Skeletal muscle tissue (tissue), 4 donors: ENCODE data around the gene KRTDAP. TPM values are rescaled to one million over a fixed set of nuclear protein-coding genes. Genes with fewer than 3 reads are reported as not detected.

ENCODE experiments used
- H3K27ac ChIP-seq: one replicate; pipeline ENCODE4 v1.7.0; 2013; ENCODE audit warnings: mild to moderate bottlenecking, low read depth, low read length, inconsistent platforms
- H3K27me3 ChIP-seq, 3 donors: one replicate each; pipeline ENCODE4 v1.7.0; 2013; ENCODE audit warnings: low read length in 3 of 3; ENCODE audit not compliant: control insufficient read depth in 3 of 3, insufficient read depth in 3 of 3
- H3K36me3 ChIP-seq, 3 donors: one replicate each; pipeline ENCODE4 v1.7.0; 2013; ENCODE audit warnings: low read length in 3 of 3; ENCODE audit not compliant: control insufficient read depth in 3 of 3, insufficient read depth in 3 of 3
- H3K4me1 ChIP-seq, 3 donors: one replicate each; pipeline ENCODE4 v1.7.0; 2013; ENCODE audit warnings: low read length in 3 of 3, mild to moderate bottlenecking in 3 of 3; ENCODE audit not compliant: control insufficient read depth in 3 of 3, insufficient read depth in 3 of 3
- H3K4me3 ChIP-seq, 3 donors: one replicate each; pipeline ENCODE4 v1.7.0; 2013; ENCODE audit warnings: low read length in 3 of 3
- H3K9ac ChIP-seq, 3 donors: one replicate each; pipeline ENCODE4 v1.7.0; 2013; ENCODE audit warnings: low read length in 3 of 3, mild to moderate bottlenecking in 3 of 3, moderate library complexity in 2 of 3, low read depth in 1 of 3
- H3K9me3 ChIP-seq, 3 donors: one replicate each; pipeline ENCODE4 v1.7.0; 2013; ENCODE audit warnings: low read length in 3 of 3; ENCODE audit not compliant: control insufficient read depth in 3 of 3
- total RNA-seq: library from RNA; depleted of rRNA; stranded (reverse); fragments of >200 nt; gene quantifications from one replicate; pipeline ENCODE4 v1.2.3, GENCODE V29; 2014
- donor health status: Osteomylitis.

KRTDAP gene, protein sequence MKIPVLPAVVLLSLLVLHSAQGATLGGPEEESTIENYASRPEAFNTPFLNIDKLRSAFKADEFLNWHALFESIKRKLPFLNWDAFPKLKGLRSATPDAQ
- total RNA-seq: not detected

DNA sequence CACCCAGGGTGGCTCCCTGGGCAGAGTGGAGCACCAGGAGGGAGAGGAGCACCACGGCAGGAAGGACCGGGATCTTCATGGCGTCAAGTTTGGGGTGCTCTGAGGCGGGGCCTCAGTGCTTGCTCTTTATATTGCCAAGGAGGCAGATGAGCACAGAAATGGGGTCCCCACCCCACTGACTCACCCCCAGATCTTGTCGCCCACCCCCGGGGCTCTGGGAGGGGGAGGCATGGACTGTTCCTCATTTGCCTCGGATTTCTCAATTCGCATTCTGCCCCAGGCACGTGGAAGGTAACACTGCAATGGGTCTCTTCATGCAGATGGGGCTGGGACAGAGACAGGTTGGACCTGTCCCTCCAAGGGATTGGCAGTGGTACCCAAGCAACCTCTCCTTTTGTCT, at the start of gene KRTDAP:
TSS of gene KRTDAP (minus strand) at position 101 of the 400 bp plus-strand sequence. CDS start at position 79, 22 bp downstream.
- Histone ChIP-seq H3K27ac (no peak within 1 kb of the TSS), H3K27me3 (peaks cover 21 to 54% (median 46%) of the 10 kb centered on the region in 3 donors), H3K4me3 (no peak within 1 kb of the TSS), H3K4me1 (peaks cover 2 to 4% (median 3%) of the 10 kb centered on the region in 3 donors), H3K36me3 (no peaks in the 10 kb centered on the region), H3K9me3 (no peaks in the 10 kb centered on the region), H3K9ac (no peak within 1 kb of the TSS)

DNA sequence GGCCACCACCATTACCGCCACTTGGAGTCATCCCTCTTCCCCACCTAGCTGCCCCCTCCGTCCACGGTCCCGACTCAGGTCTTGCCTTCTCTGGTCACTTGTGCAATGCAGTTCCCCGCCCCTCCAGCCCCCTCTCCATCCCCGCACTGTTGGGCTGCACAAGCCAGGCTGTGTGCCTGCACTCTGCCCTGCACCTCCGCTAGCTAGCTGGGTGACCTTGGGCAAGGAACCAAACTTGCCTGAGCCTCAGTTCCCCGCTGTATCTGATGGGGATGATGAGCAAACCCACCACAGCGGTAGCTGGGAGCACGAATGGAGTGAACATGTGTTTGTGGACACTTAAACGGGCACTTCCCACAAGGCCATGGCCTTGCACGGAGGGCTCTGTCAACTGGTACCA, 49.6 kb upstream of the KRTDAP start:
- Histone ChIP-seq H3K4me1 (peaks cover 7 to 8% (median 8%) of the 10 kb centered on the region in 3 donors), H3K9me3 (no peaks in the 10 kb centered on the region)

DNA sequence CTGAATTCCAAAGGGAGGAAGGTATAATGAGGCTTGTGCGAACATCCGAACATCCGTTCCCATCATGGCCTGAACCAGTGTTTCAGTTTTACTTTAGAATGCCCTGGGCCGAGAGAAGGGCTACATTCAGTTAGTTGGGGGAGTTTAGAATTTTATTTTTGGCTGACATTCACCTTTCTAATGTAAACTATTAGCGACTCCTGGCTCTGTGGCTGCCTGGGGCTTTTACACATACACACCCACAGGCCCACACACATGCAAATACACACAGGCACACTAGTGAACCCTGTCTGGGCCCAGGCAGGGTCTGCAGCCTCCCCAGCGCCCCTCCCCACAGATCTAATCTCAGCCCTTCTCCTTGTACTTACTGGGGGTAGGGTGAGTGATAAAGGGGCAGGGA, 49.0 kb upstream of the KRTDAP start:
- Histone ChIP-seq H3K9ac (no peak overlapping the region), H3K27ac (no peak overlapping the region), H3K36me3 (peaks cover 0 to 4% (median 0%) of the 10 kb centered on the region in 3 donors), H3K9me3 (no peaks in the 10 kb centered on the region), H3K4me3 (no peak overlapping the region), H3K4me1 (peaks cover 2% of the 10 kb centered on the region in 3 donors), H3K27me3 (peaks cover 4 to 18% (median 13%) of the 10 kb centered on the region in 3 donors)

More for the DNA sequence above, 49.6 kb upstream of the KRTDAP start:
- peaks cover 4 to 13% (median 9%) of the 10 kb centered on the region in 3 donors for H3K27me3 ChIP-seq
- peaks cover 0 to 4% (median 0%) of the 10 kb centered on the region in 3 donors for H3K36me3 ChIP-seq
- no peak overlapping the region for H3K27ac ChIP-seq
- no peak overlapping the region for H3K4me3 ChIP-seq
- H3K9ac ChIP-seq: no peak overlapping the region

DNA sequence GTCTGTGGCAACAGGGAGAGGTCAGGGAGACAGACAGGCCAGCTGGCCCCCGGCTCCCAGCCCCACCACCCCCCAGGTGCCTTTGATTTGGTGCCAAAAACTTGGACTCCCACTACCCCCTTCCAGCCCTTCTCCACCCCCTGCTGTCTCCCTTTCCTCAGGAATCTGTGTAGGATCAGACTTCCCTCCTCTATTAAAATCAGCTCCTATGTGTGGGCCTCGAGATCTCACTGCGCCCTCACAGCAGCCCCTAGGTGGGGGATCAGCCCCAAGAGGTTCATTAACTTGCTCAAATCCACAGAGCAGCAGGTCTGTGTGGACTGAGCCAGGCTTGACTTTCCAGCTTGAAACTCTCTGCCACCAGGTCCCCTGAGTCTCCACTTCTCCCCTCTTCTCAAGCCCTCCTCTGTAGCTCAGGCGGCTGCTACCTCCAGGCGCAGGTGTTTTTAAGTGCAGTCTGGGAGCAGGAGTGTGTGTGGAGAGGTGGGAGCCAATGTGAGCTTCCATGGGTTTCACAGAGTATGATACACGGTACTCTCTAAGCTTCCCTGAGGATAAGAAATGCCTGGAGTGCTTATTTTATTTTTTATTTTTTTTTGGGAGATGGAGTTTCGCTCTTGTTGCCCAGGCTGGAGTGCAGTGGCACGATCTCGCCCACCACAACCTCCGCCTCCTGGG, 44.7 kb upstream of the KRTDAP start:
- Histone ChIP-seq H3K4me1 (peaks cover 0 to 5% (median 0%) of the 10 kb centered on the region in 3 donors), H3K36me3 (no peaks in the 10 kb centered on the region), H3K27me3 (peaks cover 23 to 52% (median 49%) of the 10 kb centered on the region in 3 donors), H3K9me3 (no peaks in the 10 kb centered on the region), H3K27ac (no peak overlapping the region), H3K4me3 (no peak overlapping the region), H3K9ac (no peak overlapping the region)

DNA sequence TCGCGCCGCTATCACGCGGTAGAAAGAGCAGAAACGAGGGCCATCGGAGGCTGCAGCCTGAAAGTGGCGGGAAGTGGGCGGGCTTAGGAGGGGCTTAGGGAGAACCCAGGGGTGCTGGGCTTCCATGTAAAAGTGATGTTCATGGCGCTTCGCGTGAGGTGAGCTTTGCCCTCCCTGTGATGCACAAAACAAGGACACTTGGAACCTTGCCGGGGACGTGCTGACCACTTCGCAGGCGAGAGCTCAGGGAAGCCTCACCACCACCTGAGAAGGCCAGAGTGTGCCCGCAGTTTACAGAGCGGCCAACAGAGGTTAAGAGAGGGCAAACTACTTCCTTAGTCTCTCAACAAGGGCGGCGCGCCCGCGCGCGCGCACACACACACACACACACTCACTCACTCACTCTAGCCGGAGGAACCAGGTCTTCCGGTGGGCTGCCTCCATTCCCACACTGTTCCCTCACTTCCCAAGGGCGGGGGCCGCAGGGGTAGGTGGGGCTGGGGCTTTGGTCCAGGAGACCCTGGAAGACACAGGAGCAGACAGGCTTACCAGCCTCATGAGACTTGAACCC, 43.6 kb upstream of the KRTDAP start:
- H3K4me1 ChIP-seq: peaks cover 0 to 5% (median 0%) of the 10 kb centered on the region in 3 donors
- no peaks in the 10 kb centered on the region for H3K36me3 ChIP-seq
- no peak overlapping the region for H3K9ac ChIP-seq
- no peak overlapping the region for H3K4me3 ChIP-seq
- H3K27me3 ChIP-seq: peaks cover 31 to 62% (median 58%) of the 10 kb centered on the region in 3 donors
- H3K9me3 ChIP-seq: no peaks in the 10 kb centered on the region
- H3K27ac ChIP-seq: no peak overlapping the region

DNA sequence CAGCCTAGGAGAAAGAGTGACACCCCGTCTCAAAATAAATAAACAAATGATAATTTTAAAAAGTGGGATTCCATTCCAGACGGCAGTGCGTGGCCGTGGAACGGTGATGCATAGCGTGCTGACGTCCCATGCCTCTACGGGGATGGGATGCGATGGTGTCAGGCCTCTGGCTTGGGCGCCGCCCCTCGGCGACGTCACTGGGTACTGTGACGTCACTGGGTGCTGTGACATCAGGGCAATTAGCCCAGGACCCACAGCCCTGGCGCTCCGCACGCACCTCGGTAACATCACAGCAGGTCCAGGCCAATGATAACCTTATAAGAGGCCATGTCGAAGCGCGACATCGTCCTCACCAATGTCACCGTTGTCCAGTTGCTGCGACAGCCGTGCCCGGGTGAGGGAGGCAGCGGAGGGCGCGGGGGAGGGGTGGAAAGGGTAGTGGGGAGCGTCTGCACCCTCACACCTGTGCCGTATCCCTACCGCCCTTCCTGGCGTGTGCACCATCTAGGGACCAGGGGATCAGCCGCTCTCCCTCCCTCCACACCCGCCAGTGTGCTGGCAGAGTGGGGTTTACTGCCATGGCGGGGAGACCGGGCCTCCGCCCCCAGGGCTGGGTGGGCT, 43.0 kb upstream of the KRTDAP start, which contains the start of gene GAPDHS:
TSS of gene GAPDHS (plus strand) at position 256 of the 621 bp plus-strand sequence. CDS start at position 328, 72 bp downstream.
- Histone ChIP-seq H3K9me3 (no peaks in the 10 kb centered on the region), H3K4me3 (no peak within 1 kb of the TSS), H3K27me3 (peaks cover 37 to 68% (median 63%) of the 10 kb centered on the region in 3 donors), H3K36me3 (no peaks in the 10 kb centered on the region), H3K4me1 (peaks cover 0 to 5% (median 0%) of the 10 kb centered on the region in 3 donors), H3K27ac (no peak within 1 kb of the TSS), H3K9ac (no peak within 1 kb of the TSS)

DNA sequence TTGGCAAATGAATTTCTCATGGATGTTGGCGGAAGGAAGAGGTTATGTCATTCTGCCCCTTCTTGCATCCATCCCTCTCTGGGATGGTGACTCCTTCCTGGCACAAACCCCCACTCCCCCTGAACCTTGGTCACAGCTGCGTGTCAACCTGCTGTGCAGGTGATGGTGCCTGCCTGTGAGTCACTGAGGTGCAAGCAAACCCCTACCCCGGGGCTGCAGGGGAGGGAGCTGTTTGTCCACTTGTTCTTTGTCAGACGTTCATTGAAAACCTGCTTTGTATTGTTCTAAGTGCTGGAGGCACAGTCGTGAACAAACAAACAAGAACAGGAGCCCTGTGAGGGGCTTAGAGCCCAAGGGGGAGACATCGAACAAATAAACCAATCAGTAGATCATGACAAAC, 41.0 kb upstream of the KRTDAP start:
- Histone ChIP-seq H3K4me3 (no peak overlapping the region), H3K36me3 (no peaks in the 10 kb centered on the region), H3K9ac (no peak overlapping the region), H3K27me3 (peaks cover 44 to 70% (median 66%) of the 10 kb centered on the region in 3 donors), H3K9me3 (no peaks in the 10 kb centered on the region), H3K4me1 (peaks cover 0 to 5% (median 0%) of the 10 kb centered on the region in 3 donors), H3K27ac (no peak overlapping the region)

DNA sequence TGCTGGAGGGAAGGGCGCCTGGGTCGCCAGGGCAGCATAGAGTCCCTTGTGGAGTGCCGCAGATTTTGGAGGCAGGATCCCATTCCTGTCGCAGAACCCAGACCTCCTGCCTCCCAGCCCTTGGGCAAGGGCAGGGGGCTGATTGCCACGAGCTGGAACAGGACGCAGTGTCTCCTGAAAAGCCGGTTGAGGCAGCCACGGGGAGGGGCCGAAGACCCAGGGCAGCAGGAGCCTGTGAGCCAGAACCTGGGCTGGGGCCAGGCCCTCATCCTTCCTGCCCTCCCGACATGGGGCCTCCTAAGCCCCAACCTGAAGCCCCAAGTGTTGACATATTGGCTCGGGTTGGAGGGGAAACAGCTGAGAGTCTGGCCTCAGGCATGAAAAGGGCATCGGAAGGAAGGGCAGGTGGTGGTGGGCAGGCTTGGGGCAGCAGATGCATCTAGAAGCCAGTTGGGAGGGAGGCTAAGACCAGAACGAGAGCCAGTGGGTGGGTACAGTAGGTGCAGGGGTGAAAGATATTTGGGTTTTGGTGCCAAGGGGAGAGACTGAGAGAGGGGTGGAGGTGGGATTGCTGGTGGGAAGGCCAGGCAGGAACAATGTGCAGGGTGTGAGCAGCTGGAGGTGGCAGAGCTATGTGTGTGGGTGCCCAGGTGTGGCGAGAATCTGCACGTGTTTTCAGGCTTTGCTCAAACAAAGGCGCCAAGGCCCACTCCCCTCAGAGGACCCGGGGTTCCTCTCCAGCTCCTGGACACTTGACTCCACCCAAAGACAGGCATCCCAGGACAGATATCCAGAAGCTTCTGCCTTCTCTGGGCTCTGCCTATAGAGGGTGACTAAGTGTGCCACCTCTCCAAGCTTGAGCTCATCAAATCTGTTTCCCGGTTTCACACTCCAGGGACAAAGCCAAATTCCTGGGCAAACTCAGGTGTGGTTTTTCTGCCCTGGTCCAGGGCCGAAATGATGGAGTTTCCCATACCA, 39.3 kb upstream of the KRTDAP start:
- H3K36me3 ChIP-seq: no peaks in the 10 kb centered on the region
- no peak overlapping the region for H3K4me3 ChIP-seq
- H3K27me3 ChIP-seq: peaks cover 44 to 72% (median 69%) of the 10 kb centered on the region in 3 donors
- no peaks in the 10 kb centered on the region for H3K9me3 ChIP-seq
- peaks cover 0 to 5% (median 0%) of the 10 kb centered on the region in 3 donors for H3K4me1 ChIP-seq
- no peak overlapping the region for H3K27ac ChIP-seq
- no peak overlapping the region for H3K9ac ChIP-seq
